Gastrocnemius medialis (tissue), 4 donors: ENCODE data around the gene LMAN2.

Experiments
- CTCF ChIP-seq, 5 experiments: fragments of 450-650 bp in 3 of 5; fragments of 200-600 bp in 2 of 5; sonication (generic) in 2 of 5; IDR thresholded peaks in 4 of 5; conservative IDR thresholded peaks in 1 of 5; 1 replicate in 4 of 5; 2 replicates in 1 of 5; pipeline ENCODE4 v1.5.1; 2016 to 2019; ENCODE audit warnings: antibody characterized with exemption in 5 of 5, mild to moderate bottlenecking in 3 of 5, moderate library complexity in 3 of 5
- POLR2A ChIP-seq, 2 donors: fragments of 450-650 bp; IDR thresholded peaks; one replicate each; pipeline ENCODE4 v1.6.1; 2017; ENCODE audit warnings: antibody characterized with exemption in 2 of 2, mild to moderate bottlenecking in 2 of 2, moderate library complexity in 2 of 2

DNA sequence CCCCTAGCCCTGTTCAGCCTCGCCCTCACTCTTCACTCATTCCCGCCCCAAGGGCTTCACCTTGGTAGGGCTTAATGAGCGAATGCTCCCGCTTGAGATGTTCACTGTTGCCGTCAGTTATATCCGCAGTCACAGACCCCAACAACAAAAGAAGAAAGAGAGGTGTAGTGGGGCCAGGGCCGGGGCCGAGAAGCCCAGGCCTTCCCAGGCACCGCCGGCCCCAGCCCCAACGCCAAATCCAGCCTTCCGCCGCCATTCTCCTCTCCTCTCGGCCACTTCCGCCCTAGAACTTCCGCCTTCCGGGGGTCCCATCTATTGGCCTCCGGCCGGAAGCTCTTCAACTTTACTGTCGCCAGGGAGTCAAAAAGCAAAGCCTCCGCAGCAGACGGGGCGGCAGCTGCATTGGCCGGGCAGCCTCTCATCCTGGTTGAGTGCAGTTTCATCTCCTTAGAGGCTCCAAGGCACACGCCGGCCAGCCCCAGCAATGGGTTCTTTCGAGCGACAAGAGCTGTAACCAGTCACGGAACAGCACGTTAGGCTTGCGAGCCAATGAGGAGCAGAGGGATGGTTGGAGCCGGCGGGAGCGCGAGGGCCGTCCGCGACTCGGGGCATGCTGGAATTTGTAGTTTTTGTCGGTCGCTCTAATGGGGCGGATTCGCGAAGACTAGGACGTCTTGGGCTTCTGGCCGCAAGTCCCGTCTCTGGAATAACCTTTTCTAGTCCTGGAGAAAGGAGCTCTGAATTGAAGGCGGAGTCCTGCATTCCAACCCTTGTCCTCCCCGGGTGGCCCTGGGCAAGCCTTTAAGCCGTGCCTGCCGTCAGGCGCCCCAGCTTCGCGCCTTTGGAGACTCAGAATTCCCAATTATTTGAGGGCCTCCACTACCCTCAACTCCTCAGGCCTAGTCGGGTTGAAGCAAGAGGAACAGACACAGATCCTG, at the start of gene LMAN2:
- TF ChIP-seq CTCF (IDR thresholded peaks at IDR 0.05 in 4 of 5, conservative IDR thresholded peaks at IDR 0.05 in 1 of 5), result no peak
- TF ChIP-seq POLR2A (IDR thresholded peaks at IDR 0.05), result peak; percentile 38 to 79
